H1 (cell line): Measurements from ENCODE around the gene CCDC80. TPM values are rescaled to one million over a fixed set of nuclear protein-coding genes. Genes with fewer than 3 reads are reported as not detected.

Source experiments
- RBBP5 ChIP-seq: IDR thresholded peaks from 2 replicates; pipeline ENCODE4 v1.7.1; 2012; ENCODE audit warnings: low read depth, mild to moderate bottlenecking, inconsistent platforms, low read length, moderate library complexity, borderline replicate concordance
- polyA plus RNA-seq, 7 experiments: library from polyadenylated mRNA; depleted of rRNA in 3 of 7; stranded (reverse) in 5 of 7; unstranded in 2 of 7; fragments of >200 nt in 5 of 7; fragments of 200-250 nt in 2 of 7; gene quantifications; 1 replicate in 5 of 7; 2 replicates in 1 of 7; 4 replicates in 1 of 7; pipeline versions ENCODE4 v1.2.1 to v1.2.3, GENCODE V29; 2011 to 2013; ENCODE audit warnings: missing spikeins in 2 of 7, mixed read lengths in 2 of 7
- total RNA-seq: library from RNA; stranded (reverse); fragmentation: NEBNext Ultra II Directional; extraction: Animal tissue kit (Norgen Biotek cat#: 25700); gene quantifications from 2 replicates; pipeline ENCODE4 v1.2.1, GENCODE V29; 2021
- TF ChIP-seq, protein P1 (sequence below): fragments of 300-600 bp; sonication (generic); IDR thresholded peaks from 2 replicates; pipeline ENCODE4 v1.7.1; 2012; ENCODE audit warnings: low read length, moderate library complexity, mild to moderate bottlenecking, inconsistent platforms; ENCODE audit not compliant: insufficient replicate concordance
- TF ChIP-seq, protein P2 (sequence below), 3 experiments: IDR thresholded peaks; 1 replicate in 2 of 3; 2 replicates in 1 of 3; pipeline versions ENCODE4 v1.5.1 to v1.6.1; 2011; ENCODE audit warnings: low read length in 3 of 3, mild to moderate bottlenecking in 3 of 3, inconsistent platforms in 2 of 3, low read depth in 1 of 3, moderate library complexity in 1 of 3; ENCODE audit not compliant: insufficient read depth in 1 of 3; ENCODE audit errors: control extremely low read depth in 1 of 3

CCDC80 gene
- total and polyA plus RNA-seq, 2 of the 8 experiments (the other 6 are each of a cell fraction or from before 2014, with no cell fraction given), result 1.1 to 12.9 TPM

DNA sequence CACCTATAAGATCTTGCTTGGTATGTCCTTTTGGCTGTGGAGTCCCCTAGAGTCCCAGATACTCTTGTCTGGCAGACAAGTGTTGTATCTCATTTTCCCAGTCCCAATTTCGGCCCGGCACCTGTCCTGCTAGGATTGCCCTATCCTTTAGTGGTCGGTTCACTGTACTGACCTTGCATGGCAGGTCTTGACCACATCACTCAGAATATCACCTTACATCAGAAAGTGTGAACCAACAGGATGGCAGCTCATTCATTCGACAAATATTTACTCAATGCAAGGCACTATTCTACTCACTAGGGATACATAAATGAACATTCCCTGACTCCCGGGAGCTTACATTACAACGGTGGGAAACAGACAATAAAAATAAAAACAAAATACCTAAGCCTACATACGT lies 5.7 kb upstream of the CCDC80 start (continued):
- TF ChIP-seq, protein P1, sequence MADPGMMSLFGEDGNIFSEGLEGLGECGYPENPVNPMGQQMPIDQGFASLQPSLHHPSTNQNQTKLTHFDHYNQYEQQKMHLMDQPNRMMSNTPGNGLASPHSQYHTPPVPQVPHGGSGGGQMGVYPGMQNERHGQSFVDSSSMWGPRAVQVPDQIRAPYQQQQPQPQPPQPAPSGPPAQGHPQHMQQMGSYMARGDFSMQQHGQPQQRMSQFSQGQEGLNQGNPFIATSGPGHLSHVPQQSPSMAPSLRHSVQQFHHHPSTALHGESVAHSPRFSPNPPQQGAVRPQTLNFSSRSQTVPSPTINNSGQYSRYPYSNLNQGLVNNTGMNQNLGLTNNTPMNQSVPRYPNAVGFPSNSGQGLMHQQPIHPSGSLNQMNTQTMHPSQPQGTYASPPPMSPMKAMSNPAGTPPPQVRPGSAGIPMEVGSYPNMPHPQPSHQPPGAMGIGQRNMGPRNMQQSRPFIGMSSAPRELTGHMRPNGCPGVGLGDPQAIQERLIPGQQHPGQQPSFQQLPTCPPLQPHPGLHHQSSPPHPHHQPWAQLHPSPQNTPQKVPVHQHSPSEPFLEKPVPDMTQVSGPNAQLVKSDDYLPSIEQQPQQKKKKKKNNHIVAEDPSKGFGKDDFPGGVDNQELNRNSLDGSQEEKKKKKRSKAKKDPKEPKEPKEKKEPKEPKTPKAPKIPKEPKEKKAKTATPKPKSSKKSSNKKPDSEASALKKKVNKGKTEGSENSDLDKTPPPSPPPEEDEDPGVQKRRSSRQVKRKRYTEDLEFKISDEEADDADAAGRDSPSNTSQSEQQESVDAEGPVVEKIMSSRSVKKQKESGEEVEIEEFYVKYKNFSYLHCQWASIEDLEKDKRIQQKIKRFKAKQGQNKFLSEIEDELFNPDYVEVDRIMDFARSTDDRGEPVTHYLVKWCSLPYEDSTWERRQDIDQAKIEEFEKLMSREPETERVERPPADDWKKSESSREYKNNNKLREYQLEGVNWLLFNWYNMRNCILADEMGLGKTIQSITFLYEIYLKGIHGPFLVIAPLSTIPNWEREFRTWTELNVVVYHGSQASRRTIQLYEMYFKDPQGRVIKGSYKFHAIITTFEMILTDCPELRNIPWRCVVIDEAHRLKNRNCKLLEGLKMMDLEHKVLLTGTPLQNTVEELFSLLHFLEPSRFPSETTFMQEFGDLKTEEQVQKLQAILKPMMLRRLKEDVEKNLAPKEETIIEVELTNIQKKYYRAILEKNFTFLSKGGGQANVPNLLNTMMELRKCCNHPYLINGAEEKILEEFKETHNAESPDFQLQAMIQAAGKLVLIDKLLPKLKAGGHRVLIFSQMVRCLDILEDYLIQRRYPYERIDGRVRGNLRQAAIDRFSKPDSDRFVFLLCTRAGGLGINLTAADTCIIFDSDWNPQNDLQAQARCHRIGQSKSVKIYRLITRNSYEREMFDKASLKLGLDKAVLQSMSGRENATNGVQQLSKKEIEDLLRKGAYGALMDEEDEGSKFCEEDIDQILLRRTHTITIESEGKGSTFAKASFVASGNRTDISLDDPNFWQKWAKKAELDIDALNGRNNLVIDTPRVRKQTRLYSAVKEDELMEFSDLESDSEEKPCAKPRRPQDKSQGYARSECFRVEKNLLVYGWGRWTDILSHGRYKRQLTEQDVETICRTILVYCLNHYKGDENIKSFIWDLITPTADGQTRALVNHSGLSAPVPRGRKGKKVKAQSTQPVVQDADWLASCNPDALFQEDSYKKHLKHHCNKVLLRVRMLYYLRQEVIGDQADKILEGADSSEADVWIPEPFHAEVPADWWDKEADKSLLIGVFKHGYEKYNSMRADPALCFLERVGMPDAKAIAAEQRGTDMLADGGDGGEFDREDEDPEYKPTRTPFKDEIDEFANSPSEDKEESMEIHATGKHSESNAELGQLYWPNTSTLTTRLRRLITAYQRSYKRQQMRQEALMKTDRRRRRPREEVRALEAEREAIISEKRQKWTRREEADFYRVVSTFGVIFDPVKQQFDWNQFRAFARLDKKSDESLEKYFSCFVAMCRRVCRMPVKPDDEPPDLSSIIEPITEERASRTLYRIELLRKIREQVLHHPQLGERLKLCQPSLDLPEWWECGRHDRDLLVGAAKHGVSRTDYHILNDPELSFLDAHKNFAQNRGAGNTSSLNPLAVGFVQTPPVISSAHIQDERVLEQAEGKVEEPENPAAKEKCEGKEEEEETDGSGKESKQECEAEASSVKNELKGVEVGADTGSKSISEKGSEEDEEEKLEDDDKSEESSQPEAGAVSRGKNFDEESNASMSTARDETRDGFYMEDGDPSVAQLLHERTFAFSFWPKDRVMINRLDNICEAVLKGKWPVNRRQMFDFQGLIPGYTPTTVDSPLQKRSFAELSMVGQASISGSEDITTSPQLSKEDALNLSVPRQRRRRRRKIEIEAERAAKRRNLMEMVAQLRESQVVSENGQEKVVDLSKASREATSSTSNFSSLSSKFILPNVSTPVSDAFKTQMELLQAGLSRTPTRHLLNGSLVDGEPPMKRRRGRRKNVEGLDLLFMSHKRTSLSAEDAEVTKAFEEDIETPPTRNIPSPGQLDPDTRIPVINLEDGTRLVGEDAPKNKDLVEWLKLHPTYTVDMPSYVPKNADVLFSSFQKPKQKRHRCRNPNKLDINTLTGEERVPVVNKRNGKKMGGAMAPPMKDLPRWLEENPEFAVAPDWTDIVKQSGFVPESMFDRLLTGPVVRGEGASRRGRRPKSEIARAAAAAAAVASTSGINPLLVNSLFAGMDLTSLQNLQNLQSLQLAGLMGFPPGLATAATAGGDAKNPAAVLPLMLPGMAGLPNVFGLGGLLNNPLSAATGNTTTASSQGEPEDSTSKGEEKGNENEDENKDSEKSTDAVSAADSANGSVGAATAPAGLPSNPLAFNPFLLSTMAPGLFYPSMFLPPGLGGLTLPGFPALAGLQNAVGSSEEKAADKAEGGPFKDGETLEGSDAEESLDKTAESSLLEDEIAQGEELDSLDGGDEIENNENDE, result no peak
- no peak for TF ChIP-seq RBBP5
- TF ChIP-seq, protein P2, sequence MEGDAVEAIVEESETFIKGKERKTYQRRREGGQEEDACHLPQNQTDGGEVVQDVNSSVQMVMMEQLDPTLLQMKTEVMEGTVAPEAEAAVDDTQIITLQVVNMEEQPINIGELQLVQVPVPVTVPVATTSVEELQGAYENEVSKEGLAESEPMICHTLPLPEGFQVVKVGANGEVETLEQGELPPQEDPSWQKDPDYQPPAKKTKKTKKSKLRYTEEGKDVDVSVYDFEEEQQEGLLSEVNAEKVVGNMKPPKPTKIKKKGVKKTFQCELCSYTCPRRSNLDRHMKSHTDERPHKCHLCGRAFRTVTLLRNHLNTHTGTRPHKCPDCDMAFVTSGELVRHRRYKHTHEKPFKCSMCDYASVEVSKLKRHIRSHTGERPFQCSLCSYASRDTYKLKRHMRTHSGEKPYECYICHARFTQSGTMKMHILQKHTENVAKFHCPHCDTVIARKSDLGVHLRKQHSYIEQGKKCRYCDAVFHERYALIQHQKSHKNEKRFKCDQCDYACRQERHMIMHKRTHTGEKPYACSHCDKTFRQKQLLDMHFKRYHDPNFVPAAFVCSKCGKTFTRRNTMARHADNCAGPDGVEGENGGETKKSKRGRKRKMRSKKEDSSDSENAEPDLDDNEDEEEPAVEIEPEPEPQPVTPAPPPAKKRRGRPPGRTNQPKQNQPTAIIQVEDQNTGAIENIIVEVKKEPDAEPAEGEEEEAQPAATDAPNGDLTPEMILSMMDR (IDR thresholded peaks at IDR 0.05; ENCODE audit: control extremely low read depth in 1 of 3, insufficient read depth in 1 of 3, low read depth in 1 of 3, low read length in 3 of 3), result no peak
